NCI-H146 treated with DMSO at 0.1 percent for 48 hours (cell line): ENCODE measurements around the gene KLF16.
A peak's percentile ranks its signal among the peaks of the same experiment; 100 is the strongest.

Source experiments
- DNase-seq: peaks from one replicate; lab custom pipeline; 2025; ENCODE audit not compliant: unreplicated experiment; lab: John Stamatoyannopoulos, UW

Gene KLF16

DNA sequence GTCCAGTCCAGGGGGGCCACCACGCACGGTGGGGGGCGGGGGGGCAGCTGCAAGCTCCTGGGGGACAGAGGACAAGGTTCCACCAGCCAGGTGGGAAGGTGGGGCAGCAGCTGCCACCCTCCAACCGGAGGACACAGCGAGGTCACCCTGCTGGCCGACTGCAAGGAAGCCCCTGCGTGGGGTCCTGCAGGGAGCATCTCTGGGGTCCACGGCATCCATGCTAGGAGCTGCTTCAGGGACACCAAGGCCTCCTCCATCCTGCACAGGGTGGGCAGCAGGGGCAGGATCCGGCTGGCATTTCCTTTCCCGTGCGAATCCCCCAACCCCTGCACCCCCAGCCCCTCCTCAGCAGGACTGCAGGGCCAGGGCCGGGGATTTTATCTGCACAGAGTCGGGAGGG, 8.3 kb upstream of the KLF16 start:
- no peak for DNase-seq

DNA sequence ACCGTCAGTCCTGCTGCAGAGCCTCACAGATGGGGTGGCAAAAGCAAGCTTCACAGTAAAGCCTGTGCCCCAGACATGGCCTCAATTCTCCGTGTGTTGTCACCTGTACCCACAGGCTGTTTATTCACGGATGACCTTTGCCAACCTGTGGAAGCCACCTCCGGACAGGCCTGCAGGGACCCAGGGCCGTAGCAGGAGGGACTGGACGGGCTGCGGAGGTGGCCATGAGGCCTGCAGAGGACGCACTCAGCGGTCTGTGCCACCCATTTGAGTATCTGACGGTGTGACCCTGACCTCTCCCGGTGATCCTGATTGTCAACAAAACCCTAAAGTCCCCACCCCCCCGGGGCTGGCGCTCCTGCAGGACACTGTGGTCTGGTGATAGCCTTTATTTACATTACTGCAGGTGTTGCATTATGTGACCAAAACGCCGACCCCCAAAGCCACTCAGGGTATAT, 7.8 kb upstream of the KLF16 start:
- peak; percentile 37 for DNase-seq

DNA sequence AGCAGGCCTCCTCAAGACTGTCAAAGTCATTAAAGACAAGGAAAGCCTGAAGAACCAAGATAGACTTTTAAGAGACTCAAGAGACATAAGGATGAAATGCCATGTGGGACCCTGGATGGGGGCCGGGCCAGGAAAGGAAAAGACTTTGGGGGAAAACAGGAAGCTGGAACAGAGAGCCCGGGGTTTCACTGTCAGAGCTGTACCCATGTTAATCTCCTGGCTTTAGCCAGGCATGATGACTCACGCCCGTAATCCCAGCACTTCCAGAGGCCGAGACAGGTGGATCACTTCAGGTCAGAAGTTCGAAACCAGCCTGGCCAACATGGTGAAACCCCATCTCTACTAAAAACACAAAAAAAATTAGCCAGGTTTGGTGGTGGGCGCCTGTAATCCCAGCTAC, 5.6 kb upstream of the KLF16 start:
- no peak for DNase-seq

DNA sequence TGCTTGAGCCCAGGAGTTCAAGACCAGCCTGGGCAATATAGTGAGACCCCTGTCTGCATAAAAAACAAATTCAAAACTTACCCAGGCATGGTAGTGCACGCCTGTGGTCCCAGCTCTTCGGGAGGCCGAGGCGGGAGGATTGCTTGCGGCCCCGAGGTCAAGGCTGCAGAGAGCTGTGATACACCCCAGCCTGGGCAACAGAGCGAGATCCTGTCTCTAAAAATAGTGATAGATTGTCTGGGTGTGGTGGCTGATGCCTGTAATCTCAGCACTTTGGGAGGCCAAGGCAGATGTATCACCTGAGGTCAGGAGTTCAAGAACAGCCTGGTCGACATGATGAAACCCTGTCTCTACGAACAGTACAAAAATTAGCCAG, 4.0 kb upstream of the KLF16 start:
- no peak for DNase-seq

DNA sequence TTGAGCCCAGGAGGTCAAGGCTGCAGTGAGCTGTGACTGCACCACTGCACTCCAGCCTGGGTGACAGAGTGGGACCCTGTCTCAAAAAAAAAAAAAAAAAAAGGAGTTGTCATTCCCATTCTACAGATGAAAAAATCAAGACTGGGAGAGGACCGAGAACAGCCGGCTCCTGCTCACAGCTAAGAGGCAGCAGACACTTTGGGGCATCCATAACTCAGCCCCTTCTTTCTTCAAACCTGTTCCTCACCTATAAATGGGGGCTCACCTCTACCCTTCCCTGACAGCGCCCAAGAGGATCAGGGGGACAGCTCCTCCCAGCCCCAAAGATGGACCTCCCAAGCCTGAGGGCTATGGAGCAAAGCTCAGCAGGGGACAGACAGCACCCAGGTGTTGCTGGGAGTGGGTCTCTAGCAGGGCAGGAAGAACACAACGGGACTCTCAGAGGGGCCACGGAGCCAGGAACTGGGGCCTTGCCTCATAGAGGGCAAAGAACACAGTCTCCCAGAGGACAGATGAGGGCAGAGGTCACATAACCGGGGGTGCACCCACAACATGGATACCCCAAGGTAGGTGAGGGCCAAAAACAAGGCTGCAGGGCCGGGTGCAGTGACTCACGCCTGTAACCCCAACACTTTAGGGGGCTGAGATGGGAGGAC, 3.4 kb upstream of the KLF16 start:
- DNase-seq, result no peak

DNA sequence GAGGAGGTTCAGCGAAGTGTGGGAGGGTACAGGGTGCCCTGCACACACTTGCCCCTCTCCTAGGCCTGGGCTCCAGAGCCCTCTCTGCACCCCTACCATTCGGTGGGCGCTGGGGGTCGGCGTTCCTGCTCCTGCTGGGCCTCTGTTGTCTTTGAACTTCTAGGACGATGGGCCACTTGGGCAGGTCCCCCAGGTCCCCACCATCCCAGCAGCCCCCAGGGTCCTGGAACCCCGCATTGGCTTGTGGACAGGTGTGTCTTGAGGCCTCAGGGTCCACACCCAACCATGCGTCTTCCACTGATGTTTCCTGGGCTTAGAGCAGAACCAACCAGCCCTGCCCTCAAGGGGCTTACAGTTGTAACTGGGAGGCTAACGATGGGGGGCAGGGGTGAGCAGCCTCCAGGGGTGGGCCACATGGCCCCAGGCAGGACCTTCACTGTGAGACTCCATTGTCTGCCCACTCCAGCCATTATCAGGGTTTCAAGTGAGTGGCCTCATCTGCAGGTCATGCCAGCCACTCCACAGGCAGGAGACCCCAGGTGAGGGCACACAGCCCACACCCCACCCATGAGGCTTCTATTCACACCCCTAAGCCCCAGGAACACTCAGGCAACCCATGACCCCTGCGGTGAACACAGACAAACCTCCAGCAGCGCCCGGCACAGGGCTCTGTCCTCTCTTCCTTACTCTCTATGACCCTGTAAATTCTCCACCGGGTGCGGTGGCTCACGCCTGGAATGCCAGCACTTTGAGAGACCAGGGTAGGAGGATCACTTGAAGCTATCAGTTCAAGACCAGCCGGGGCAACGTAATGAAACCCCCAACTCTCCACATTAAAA, 2.0 kb upstream of the KLF16 start:
- DNase-seq, result no peak

DNA sequence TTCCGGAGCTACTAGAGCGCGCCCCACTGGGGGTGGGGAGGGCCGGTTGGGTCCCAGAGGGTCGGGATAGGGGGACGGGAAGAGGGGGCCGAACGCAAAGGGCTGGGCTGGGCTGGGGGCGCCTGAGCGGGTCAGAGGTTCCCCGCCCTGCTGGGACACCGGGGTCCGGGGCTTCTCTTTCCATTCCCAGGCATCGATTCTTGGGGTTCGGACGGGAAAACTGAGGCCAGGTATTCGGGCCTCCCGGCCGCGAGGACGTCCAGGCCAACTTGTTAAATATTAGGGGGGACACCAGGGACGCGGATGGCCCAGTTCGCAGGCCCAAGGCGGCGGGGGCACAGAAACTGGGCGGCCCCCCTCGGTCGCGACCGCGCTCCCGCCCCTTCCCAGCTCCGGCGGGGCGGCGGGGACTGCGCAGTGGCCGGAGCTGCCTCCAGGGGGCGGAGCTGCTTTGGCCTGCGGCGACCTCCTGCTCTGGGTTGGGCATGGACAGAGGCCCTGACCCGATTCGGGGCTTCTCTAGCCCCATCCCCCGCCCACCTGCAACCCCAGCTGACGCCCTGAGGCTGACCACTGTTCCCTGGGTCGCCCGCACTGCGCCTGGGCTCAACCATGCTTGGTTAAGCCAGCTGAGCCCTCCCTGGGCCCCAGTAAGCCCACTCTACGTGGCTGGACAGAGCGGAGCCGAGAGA, 1.2 kb upstream of the KLF16 start:
- DNase-seq, result peak; percentile 31

DNA sequence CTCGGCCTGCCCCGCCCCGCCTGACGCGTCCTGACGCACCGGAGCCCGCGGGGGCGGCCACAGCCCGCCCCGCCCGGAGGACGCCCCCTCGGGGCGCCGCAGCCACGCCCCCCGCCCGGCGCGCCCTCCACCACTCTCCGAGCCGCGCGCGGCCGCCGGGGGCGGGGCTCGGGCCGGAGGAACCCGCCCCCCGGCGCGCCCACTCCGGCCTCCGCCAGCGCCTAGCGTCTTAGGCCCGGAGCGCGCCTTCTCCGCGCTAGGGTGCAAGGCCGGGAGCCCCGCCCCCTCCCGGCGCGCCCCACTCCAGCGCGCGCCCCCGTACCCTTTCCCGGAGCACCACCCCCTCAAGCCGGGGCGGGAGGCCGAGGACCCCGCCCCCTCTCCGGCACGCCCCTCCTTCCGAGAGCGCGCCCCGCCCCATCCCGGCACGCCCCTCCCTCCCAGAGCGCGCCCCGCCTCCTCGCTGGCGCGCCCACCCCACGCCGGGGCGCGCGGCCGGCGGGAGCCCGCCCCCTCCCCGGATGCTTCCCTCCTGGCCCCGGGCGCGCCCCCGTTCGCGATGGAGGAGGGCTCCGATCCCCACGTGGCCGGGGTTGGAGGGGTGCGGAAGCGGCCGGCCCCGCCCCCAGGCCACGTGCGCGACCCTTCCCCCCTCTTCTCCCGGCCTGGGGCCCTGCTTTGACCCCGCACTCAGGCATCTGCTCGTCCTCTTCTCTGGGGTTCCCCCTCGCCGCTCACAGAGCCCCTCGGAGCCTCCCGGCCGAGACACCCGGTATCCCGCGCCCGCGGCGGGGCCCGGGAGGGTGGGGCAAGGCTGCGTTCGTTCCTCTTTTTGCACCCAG, 480 bp upstream of the KLF16 start:
- DNase-seq, result peak; percentile 54

DNA sequence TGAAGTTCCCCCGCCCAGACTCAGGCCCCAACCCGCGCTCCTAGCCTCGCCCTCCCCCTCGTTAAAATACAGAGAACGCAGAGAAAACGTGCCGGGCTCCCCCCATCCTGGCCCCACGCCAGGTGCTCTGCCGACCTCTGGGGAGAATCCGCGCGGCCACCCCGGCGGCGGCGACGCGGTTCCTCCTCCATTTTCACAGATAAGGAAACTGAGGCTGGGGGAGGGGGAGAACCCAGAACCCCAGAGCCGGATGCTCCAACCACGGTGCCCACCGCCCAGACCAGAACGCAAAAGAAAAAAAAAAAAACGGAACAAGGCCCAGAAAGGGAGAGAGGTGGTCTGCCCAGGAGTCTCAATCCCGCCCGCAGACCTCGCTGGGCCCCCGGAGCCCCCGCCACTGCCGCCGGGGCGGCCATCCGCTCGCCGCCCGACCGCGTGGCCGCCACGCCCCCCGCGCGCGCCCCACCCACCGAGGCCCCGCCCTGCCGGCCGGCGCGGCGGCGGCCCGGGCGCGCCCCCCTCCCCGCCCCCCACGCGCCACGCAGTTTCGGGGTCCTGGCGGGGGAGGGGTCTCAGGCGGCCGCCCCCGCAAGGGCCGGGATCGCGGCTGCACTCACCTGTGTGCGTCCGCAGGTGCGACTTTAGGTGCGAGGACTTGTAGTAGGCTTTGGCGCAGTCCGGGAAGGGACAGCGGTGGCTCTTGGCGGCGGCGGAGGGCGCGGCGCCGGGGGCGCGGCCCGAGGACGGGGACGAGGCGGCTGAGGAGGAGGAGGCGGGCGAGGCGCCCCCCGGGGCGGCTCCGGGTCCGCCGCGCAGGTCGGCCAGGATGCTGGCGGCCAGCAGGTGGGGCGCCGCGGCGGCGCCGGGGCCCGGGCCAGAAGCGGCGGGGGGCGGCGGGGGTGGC, 703 bp downstream of the KLF16 start:
- no peak for DNase-seq

DNA sequence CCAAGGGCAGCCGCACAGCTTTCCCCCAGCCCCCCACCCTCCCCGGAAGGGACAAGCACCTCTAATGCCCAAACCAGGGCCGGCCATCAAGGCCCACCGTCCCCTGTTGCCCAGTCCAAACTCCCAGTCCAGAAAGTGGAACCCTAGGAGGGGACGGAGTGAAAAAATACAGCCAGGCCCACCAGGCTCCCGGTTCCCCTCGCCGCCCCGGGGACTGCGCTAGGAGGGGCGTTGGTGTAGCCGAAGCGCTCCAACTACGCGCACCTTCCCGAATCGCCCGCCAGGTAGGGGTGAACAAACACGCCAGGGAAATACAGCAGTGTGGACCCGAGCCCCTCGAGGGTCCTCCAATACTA, 1.3 kb downstream of the KLF16 start:
- DNase-seq, result no peak

DNA sequence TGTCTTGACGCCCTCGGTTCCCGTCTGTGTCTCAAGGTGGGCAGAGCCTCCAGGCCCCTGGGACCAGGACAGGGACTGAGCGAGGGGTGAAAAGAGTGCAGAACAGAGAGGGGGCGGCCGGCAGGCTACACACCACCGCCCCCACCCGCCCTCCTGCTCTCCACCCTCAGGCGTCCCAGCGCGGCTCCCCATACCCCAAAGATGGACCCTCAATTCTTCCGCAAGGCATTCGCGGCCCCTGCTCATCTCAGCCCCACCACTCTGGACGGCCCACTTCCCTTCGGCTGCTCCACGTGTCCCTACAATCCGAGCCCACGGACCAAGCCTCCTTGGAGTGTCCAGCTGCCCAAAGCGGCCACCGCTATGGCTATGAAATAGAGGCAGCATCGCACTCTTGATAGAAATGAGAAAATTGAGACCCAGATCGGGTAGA, 1.8 kb downstream of the KLF16 start:
- DNase-seq, result no peak

DNA sequence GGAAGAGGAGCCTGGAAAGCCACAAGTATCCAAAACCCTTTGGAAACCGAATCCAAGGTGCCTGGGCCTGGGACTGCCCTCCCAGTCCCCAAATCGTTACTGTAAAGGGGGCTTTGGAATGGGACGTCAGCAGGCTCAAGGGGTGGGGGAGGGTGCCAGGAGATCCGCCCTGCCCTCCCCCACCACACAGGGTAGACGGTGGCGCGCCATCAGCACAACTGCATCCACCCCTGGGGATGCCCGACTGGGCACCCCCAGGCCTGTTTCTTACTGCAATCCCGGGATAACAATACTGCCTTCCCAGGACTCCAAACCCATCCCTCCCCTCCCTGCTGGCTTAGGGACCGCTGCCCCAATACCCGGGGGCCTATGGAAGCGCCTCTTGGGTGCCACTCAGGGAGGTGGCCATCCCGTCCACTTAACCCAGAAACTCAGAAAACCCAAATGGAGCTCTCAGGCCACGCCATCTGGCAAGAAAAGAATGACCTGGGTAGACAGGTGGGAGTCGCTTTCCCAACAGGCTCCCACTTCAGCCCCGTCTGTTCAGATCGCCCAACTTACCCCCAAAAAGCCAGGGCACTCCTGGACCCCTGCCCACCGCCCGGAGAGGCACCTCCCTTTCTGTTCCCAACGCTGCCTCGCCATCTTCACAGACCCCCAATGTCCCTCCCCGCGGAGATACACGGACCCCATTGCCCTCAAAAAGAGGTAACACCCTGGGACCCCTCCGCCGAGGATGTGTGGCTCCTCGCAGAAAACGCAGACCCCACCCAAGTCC, 2.4 kb downstream of the KLF16 start:
- no peak for DNase-seq

DNA sequence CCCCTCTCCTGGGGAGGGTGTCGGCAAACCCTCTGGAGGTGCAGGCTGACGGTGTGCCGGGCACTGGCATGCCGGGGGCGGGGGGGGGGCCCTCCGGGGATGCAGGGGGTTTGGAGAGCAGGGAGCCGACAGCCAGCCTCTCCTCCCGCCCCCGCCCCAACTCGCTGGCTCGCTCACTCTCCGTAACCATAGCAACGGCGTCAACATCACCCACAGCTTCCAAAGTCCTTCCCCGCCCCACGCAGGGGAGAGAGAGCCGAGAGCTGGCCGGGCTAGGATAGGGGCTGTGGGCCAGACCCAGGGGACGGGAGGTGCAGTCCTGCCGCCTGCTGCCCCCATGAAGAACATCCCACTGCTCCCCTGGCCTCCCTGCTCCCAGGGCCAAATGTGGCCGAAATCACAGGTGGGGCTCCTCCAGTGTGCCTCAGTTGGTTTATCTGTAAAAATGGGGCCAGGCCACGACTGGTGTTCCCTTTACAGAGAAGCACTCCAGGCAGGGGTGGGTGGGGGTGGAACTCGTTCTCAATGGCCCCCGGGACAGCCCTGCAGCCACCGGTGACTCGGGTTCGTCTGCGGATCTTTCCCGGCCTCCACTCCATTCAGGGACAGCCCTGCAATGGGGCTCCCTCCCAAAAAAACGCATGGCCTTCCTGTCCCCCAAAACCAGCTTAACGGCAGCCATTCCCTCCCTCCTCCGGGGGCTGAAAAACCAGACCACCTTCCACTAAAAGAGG, 3.2 kb downstream of the KLF16 start:
- DNase-seq, result no peak

DNA sequence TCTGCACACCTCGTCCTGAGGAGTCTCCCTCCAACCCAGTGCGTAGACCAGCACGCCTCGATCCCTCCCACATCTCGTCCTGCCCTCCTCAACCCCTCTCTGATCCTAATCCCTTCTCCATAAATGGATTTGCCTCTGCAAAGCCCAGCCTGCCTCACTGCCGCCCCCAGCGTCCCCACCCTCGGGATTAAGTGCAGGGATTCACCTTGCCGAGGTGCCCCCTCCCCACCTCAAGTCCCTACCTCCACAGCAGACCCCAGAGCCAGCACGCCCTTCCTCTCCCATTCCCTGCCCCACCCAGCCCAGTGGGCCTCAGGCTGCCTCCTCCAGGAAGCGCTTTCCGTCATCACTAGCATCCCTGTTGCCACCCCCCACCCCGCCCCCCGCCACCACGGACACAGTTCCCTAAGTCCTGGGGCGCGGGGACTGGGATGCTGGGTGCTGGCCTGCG, 4.0 kb downstream of the KLF16 start:
- no peak for DNase-seq

DNA sequence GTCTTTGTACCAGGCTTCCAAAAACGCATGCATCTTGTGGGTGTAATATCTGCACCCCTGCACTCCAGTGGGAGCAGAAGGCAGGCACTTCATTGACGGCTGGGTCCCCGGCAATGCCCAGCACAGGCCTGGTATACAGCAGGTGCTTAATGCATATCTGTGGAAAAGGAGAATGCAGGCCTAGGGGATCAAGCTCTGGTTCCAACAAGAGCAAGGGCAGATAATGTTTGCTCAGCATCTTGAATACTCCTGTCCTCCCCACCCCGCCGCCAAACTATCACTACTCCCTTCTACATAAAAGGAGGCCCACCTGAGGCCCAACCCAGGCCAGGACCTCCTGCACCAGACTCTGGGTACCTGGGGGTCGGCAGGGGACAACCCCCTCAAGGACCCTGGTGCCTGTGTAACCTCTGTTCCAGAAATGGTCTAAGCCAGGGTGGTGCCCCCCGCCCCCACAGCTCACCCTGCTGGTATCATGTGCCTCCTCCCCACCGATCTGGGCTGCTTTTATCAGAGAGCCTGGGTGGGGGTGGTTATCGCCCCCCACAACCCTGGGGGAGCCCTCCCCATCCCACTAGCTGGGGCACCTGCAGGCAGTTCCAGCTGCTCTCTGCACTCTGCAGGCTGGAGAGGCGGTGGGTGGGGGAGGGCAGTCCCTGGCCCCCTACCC, 4.8 kb downstream of the KLF16 start:
- DNase-seq, result no peak

DNA sequence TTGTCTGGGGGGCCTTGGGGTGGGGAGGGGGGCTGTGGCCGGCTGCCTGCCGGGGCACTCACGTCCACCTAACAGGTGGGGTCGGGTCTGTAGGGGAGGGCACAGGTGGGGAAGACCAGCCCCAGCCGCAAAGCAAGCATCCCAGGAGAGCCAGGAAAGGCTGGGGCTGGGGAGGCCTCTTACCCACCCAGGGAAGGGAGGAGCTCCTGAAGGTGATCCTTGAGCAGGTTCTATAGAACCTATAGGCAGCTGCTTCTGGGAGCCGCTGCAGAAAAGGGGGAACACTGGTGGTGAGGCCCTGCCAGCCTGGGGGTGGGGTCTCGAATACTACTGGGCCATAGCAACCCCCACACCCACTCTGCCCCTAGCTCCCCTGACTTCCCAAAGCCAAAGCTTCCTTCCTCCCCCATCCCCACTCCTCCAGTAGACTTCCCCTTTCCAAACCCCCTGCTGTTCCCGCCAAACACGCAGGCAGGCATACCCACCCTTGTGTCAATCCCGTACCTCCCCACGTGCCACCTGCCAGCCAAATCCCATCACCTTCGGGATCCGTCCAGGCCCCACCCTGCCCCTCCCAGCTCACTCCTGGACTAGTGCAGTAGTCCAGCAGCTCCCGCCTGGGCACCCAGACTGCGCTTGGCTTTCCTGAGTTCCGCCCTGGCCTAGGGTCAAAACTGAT, 5.6 kb downstream of the KLF16 start:
- no peak for DNase-seq
